Stomach (tissue), 4 donors: ENCODE measurements around the gene TIPARP.

ENCODE experiments used
- CTCF ChIP-seq, 7 experiments: fragments of 450-650 bp in 4 of 7; fragments of 200-600 bp in 3 of 7; sonication (generic) in 3 of 7; IDR thresholded peaks; one replicate each; pipeline ENCODE4 v1.5.1; 2016 to 2019; ENCODE audit warnings: antibody characterized with exemption in 7 of 7, control low read depth in 2 of 7, mild to moderate bottlenecking in 1 of 7
- EP300 ChIP-seq: sonication (generic); formaldehyde crosslinking; IDR thresholded peaks from one replicate; pipeline ENCODE4 v1.6.1; 2017; ENCODE audit warnings: antibody characterized with exemption
- POLR2A ChIP-seq, 4 donors: fragments of 450-650 bp; IDR thresholded peaks; one replicate each; pipeline ENCODE4 v1.6.1; 2016; ENCODE audit warnings: antibody characterized with exemption in 4 of 4, control low read depth in 2 of 4, mild to moderate bottlenecking in 1 of 4, moderate library complexity in 1 of 4
- POLR2AphosphoS5 ChIP-seq, 3 donors: sonication (generic); formaldehyde crosslinking; IDR thresholded peaks; one replicate each; pipeline ENCODE4 v1.6.1; 2016; ENCODE audit warnings: antibody characterized with exemption in 3 of 3

GRCh38 chr3:156670652-156671051, 3.7 kb upstream of the TIPARP start:
- TF ChIP-seq CTCF (IDR thresholded peaks at IDR 0.05), result no peak
- TF ChIP-seq POLR2A (IDR thresholded peaks at IDR 0.05), result no peak
- TF ChIP-seq POLR2AphosphoS5 (IDR thresholded peaks at IDR 0.05), result no peak
- no peak for TF ChIP-seq EP300
